ENCODE measurements around the gene ZNF35.

- TF ChIP-seq POLR2A (IDR thresholded peaks at IDR 0.05; ENCODE audit: low read length) (no peak), GATA1 (IDR thresholded peaks at IDR 0.05; ENCODE audit: low read depth, low read length) (no peak)
These were observed 21.2 kb downstream of the ZNF35 start for GRCh38 chr3:44669760-44670159.
